ENCODE results near the gene EEF1G.

The EEF1G gene

DNA sequence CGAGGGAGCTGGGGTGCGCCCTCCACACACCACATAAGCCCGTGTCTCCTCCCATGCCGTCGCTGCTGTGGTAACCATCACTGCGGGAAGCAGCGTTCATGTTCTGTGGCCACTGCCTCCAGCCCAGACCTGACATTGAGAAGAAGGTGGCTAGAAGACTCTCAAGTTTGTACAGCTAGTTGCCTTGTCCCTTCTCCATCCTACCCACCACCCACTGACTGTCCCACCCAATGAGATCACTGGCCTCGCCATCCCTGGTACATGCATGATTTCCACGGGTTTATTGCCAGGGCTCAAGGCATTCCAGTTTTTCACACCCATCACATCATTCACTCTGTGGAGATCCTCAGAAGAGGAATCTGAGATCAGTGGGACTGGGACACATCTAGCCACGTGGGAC lies 60.1 kb downstream of the EEF1G start:
- Histone ChIP-seq H3K4me1 (ENCODE audit: low read length) (peaks cover 4% of the 10 kb centered on the region; the same call in 1 of the 2 replicates), H3K4me3 (ENCODE audit: low read length) (no peak overlapping the region), H3K79me2 (ENCODE audit: low read length) (no peaks in the 10 kb centered on the region), H3K27me3 (replicated peaks; ENCODE audit: insufficient read depth, low read length) (no peaks in the 10 kb centered on the region), H3K9me3 (replicated peaks; ENCODE audit: insufficient read depth, low read length) (no peaks in the 10 kb centered on the region), H3K4me2 (ENCODE audit: low read depth, low read length) (no peak overlapping the region), H4K20me1 (ENCODE audit: insufficient read depth, low read length) (no peaks in the 10 kb centered on the region), H3K9me2 (replicated peaks; ENCODE audit: insufficient read depth, low read length) (no peaks in the 10 kb centered on the region), H3K36me3 (replicated peaks; ENCODE audit: insufficient read depth, low read length) (no peaks in the 10 kb centered on the region), H2AFZ (ENCODE audit: low read length) (no peak overlapping the region), H3F3A (ENCODE audit: insufficient read depth, low read length) (no peaks in the 10 kb centered on the region), H3K27ac (ENCODE audit: low read length) (no peak overlapping the region), H3K9ac (ENCODE audit: low read length) (no peak overlapping the region)
- no peak for DNase-seq
- no peak for TF ChIP-seq EZH2 (optimal IDR thresholded peaks at IDR 0.05; ENCODE audit: low read depth, low read length)
- no peak for TF ChIP-seq EZH2phosphoT487 (IDR thresholded peaks at IDR 0.05; ENCODE audit: low read length)
- TF ChIP-seq, protein P1, sequence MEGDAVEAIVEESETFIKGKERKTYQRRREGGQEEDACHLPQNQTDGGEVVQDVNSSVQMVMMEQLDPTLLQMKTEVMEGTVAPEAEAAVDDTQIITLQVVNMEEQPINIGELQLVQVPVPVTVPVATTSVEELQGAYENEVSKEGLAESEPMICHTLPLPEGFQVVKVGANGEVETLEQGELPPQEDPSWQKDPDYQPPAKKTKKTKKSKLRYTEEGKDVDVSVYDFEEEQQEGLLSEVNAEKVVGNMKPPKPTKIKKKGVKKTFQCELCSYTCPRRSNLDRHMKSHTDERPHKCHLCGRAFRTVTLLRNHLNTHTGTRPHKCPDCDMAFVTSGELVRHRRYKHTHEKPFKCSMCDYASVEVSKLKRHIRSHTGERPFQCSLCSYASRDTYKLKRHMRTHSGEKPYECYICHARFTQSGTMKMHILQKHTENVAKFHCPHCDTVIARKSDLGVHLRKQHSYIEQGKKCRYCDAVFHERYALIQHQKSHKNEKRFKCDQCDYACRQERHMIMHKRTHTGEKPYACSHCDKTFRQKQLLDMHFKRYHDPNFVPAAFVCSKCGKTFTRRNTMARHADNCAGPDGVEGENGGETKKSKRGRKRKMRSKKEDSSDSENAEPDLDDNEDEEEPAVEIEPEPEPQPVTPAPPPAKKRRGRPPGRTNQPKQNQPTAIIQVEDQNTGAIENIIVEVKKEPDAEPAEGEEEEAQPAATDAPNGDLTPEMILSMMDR (IDR thresholded peaks at IDR 0.05; ENCODE audit: low read length): no peak

DNA sequence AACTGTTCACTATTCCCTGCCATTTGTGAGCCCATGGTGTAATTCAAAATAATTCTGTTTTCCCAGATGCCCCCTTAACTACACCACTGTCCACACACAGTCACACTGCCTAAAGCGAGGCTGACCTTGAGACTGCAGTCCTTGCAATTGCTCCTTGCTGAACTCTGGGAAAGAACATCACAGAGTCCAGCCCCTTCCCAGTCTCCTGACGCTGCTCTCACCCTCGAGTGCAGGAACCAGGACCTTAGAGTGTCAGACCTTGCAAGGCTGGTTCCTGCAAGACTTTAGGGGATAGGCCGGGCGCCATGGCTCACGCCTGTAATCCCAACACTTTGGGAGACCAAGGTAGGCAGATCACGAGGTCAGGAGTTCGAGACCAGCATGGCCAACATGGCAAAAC lies 60.7 kb downstream of the EEF1G start:
- Histone ChIP-seq H3K36me3 (replicated peaks; ENCODE audit: insufficient read depth, low read length) (no peaks in the 10 kb centered on the region), H3K4me1 (ENCODE audit: low read length) (peaks cover 10% of the 10 kb centered on the region), H3K9ac (ENCODE audit: low read length) (no peak overlapping the region), H3K9me3 (replicated peaks; ENCODE audit: insufficient read depth, low read length) (no peaks in the 10 kb centered on the region), H3F3A (ENCODE audit: insufficient read depth, low read length) (no peaks in the 10 kb centered on the region), H4K20me1 (ENCODE audit: insufficient read depth, low read length) (no peaks in the 10 kb centered on the region), H2AFZ (ENCODE audit: low read length) (no peak overlapping the region), H3K9me2 (replicated peaks; ENCODE audit: insufficient read depth, low read length) (no peaks in the 10 kb centered on the region), H3K4me2 (ENCODE audit: low read depth, low read length) (no peak overlapping the region), H3K79me2 (ENCODE audit: low read length) (no peaks in the 10 kb centered on the region), H3K27me3 (replicated peaks; ENCODE audit: insufficient read depth, low read length) (no peaks in the 10 kb centered on the region), H3K27ac (ENCODE audit: low read length) (no peak overlapping the region), H3K4me3 (ENCODE audit: low read length) (no peak overlapping the region)
- no peak for DNase-seq
- TF ChIP-seq, protein P1 (IDR thresholded peaks at IDR 0.05; ENCODE audit: low read length): no peak
- TF ChIP-seq EZH2phosphoT487 (IDR thresholded peaks at IDR 0.05; ENCODE audit: low read length): no peak
- no peak for TF ChIP-seq EZH2 (optimal IDR thresholded peaks at IDR 0.05; ENCODE audit: low read depth, low read length)
